DMS79 (cell line): ENCODE results near the gene ZNF626.
"Not testable (repeated sequence)": the region's sequence is repeated elsewhere in the genome, so short reads cannot be mapped to it uniquely, and the experiment has no call there.

Source experiments
- DNase-seq: peaks from one replicate; lab custom pipeline; 2025; lab: John Stamatoyannopoulos, UW

ZNF626 gene

GRCh38 chr19:20661150-20661819, at the start of gene ZNF626:
TSS of gene ZNF626 (minus strand) at chr19:20661571. CDS start at chr19:20661446, 125 bp downstream.
- peak; percentile 87 for DNase-seq

- DNase-seq: no peak
Observed at GRCh38 chr19:20669263-20669662, 7.9 kb upstream of the ZNF626 start.

GRCh38 chr19:20667281-20667680, 5.9 kb upstream of the ZNF626 start:
- no peak for DNase-seq

GRCh38 chr19:20664901-20665781, 3.8 kb upstream of the ZNF626 start:
- no peak for DNase-seq

- not testable (repeated sequence) for DNase-seq
Observed at GRCh38 chr19:20664475-20664874, 3.1 kb upstream of the ZNF626 start.

- DNase-seq: no peak
Observed at GRCh38 chr19:20662421-20663105, 1.2 kb upstream of the ZNF626 start.

- DNase-seq: no peak
Observed at GRCh38 chr19:20660473-20661140, 764 bp downstream of the ZNF626 start.

GRCh38 chr19:20640545-20640944, 20.8 kb downstream of the ZNF626 start:
- no peak for DNase-seq

- DNase-seq: no peak
Observed at GRCh38 chr19:20640023-20640422, 21.3 kb downstream of the ZNF626 start.

- not testable (repeated sequence) for DNase-seq
Observed at GRCh38 chr19:20624560-20624959, 36.8 kb downstream of the ZNF626 start.

- no peak for DNase-seq
Observed at GRCh38 chr19:20616071-20616470, 45.3 kb downstream of the ZNF626 start.

- not testable (repeated sequence) for DNase-seq
Observed at GRCh38 chr19:20614971-20615370, 46.4 kb downstream of the ZNF626 start.

GRCh38 chr19:20612711-20613316, 48.6 kb downstream of the ZNF626 start:
- no peak for DNase-seq

GRCh38 chr19:20611866-20612265, 49.5 kb downstream of the ZNF626 start:
- DNase-seq: no peak

GRCh38 chr19:20607943-20608342, 53.4 kb downstream of the ZNF626 start:
- no peak for DNase-seq
